GM21526 (cell line): Measurements from ENCODE around the gene ITPR2.
"Not testable (repeated sequence)": the region's sequence is repeated elsewhere in the genome, so short reads cannot be mapped to it uniquely, and the experiment has no call there.

Source experiments
- ATAC-seq: cut with Tn5 transposase; IDR thresholded peaks from one replicate; pipeline ENCODE4 v1.9.1; 2021; ENCODE audit warnings: moderate library complexity; ENCODE audit not compliant: unreplicated experiment, low FRiP score

Gene ITPR2

GRCh38 chr12:26851031-26851809 lies 18.2 kb upstream of the ITPR2 start:
- no peak for ATAC-seq

- ATAC-seq, result no peak
These were observed 15.3 kb upstream of the ITPR2 start for GRCh38 chr12:26848156-26848825.

GRCh38 chr12:26847431-26847830 lies 14.4 kb upstream of the ITPR2 start:
- no peak for ATAC-seq

- ATAC-seq, result no peak
These were observed 13.4 kb upstream of the ITPR2 start for GRCh38 chr12:26846416-26846815.

- ATAC-seq, result no peak
These were observed 13.0 kb upstream of the ITPR2 start for GRCh38 chr12:26845984-26846383.

- no peak for ATAC-seq
These were observed 12.2 kb upstream of the ITPR2 start for GRCh38 chr12:26845057-26845666.

- no peak for ATAC-seq
These were observed 10.3 kb upstream of the ITPR2 start for GRCh38 chr12:26843311-26843710.

GRCh38 chr12:26841085-26841484 lies 8.1 kb upstream of the ITPR2 start:
- no peak for ATAC-seq

GRCh38 chr12:26839512-26839911 lies 6.5 kb upstream of the ITPR2 start:
- ATAC-seq, result no peak

GRCh38 chr12:26838888-26839416 lies 6.0 kb upstream of the ITPR2 start:
- ATAC-seq, result no peak

GRCh38 chr12:26836201-26836600 lies 3.2 kb upstream of the ITPR2 start:
- no peak for ATAC-seq

- ATAC-seq, result not testable (repeated sequence)
These were observed 1.6 kb upstream of the ITPR2 start for GRCh38 chr12:26834503-26835060.

- peak; percentile 25 for ATAC-seq
These were observed 923 bp upstream of the ITPR2 start for GRCh38 chr12:26833743-26834490.

- peak; percentile 47 for ATAC-seq
These were observed 808 bp downstream of the ITPR2 start for GRCh38 chr12:26831951-26832821.

GRCh38 chr12:26830783-26831551 lies 2.0 kb downstream of the ITPR2 start:
- no peak for ATAC-seq

- no peak for ATAC-seq
These were observed 2.6 kb downstream of the ITPR2 start for GRCh38 chr12:26830363-26830762.

GRCh38 chr12:26828280-26829073 lies 4.5 kb downstream of the ITPR2 start:
- ATAC-seq, result no peak

- ATAC-seq, result no peak
These were observed 6.6 kb downstream of the ITPR2 start for GRCh38 chr12:26826437-26826836.
